ENCODE data around the gene BMP2K.
"Not testable (repeated sequence)": the region's sequence is repeated elsewhere in the genome, so short reads cannot be mapped to it uniquely, and the experiment has no call there.

Gene BMP2K

DNA sequence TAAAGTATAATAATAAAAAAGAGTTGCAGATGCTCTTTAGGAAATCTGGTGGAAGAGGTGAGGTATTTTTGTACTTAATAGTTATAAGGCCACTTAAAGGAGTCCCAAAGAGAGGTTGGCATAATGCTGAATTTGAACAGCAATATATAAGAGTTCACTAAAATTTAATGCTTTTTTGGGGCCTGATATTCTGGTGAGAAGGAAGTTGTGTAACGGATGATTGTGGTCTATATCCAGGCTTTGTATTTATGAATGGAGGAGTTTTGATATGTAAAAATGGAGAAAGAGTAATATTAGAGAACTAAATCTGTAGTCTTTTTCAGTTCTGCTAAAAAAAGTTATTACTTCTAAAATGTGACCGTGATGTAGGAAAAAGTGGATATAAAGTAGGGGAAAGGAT lies 20.4 kb downstream of the BMP2K start:
- DNase-seq: no peak

DNA sequence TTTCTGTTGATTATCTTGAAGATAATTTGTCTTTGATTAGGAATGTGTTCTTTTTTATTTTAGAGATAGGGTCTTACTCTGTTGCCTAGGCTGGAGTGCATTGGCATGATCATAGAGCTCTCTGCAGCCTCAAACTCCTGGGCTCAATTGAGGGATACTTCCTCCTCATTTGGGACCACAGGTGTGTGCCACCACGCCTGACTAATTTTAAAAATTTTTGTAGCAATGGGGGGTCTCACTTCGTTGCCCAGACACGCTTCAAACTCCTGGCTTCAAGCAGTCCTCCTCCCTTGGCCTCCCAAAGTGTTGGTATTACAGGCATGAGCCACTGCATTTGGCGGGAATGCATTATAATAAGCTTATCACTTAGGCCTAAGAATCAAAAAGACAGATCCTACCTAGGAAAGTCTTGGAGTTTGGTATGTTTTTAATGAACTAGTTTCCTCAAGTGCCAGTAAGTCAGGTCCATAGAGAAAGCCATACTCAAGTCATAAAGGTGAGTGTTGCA lies 21.7 kb downstream of the BMP2K start:
- DNase-seq: no peak

DNA sequence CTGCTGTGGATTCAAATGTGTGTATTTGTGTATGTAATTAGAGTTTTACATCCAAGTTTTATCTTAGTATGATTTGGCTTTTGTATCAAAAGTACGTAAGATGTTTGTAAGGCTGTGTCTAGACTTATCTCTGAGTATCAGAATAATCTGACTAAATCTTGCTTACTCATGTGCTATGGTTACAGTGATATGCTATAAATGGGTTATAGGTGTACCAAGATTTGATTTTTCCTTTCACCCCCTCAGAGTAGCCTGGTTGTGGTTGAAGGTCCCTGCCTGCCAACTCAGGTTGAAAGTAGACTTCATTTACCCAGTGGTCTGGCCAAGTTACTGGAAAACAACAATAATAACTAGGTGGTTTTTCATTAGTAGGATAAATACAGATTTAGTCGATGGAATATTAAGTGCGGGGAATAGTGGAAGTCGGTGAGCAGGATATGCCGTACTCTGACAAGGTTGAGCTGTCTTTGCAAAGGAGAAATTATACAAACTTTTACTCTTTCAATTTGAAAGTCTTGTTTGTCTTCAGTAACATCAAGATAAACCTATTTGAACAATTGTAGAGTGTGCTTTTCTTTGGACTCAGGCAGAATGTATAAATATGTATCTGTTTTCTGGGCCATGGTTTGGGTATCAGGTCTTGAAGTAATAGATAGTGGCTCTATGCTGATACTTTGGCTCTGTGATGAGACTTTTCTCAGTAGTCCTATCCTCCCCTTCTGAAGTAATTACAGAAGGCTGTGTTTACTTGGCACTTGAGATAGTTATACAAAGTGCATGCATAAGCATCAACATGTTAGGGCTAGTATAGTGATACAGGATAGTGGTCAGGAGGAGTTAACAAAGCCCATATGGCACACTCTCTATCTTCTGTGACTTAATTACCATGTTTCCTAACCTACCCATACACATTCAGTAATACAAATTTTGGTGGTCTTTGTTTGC lies 23.7 kb downstream of the BMP2K start:
- DNase-seq: no peak

DNA sequence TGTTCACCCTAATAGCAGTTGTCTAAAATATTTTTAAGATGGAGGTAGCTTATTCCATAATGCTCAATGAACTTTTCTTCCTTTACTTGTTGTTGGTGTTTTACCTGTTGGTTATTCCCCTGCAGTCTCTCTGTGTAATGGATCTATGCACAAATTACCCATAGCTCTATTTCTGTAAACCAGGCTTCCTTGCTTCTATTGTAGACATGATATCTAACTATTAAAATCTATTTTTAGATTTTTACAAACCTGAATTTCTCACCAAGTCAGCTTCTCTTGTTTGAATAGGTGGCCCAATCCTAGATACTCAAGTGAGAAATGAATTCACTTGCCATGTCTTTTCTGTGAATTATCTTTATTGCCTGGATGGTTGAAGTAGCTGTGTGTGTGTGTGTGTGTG lies 24.8 kb downstream of the BMP2K start:
- DNase-seq: no peak

DNA sequence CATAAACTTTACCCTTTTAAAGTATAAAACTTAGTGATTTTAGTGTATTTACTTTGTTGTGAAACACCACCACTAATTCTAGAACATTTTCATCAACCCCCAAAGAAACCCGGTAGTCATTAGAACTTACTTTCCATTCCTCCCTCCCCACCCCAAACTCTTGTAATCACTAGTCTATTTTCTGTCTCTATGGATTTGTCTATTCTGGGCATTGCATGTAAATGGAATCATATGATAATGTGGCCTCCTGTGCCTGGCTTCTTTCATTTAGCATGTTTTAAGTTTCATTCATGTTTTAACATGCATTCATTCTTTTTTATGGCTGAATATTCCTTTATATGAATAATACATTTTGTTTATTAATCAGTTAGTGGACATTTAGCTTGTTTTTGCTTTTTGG lies 27.8 kb downstream of the BMP2K start:
- no peak for DNase-seq

DNA sequence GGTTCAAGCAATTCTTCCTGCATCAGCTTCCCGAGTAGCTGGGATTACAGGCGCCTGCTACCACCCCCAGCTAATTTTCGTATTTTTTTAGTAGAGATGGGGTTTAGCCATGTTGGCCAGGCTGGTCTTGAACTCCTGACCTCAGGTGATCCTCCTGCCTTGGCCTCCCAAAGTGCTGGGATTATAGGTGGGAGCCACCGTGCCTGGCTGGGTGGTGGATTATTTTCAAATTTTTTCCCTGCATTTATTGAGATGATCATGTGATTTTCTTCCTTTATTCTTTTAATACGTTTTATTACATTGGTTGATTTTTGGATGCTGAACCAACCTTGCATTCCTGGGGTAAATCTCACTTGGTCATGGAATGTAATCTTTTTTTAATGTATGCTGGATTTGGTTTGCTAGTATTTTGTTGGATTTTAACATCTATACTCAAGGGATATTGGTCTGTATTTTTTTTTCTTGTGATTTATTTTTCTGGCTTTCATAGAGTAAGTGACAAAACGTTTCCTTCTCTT lies 30.9 kb downstream of the BMP2K start:
- DNase-seq: no peak

DNA sequence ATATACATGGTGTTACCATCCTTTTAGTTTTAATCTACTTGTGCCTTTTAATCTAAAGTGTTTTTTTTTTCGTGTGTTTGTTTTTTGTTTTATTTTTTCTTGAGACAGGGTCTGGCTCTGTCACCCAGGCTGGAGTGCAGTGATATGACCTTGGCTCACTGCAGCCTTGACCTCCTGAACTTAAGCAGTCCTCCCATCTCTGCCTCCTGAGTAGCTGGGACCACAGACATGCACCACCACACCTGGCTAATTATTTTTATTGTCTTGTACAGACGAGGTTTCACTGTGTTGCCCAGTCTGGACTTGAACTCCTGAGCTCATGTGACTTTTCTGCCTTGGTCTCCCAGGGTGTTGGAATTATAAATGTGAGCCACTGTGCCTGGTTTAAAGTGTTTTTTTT lies 33.1 kb downstream of the BMP2K start:
- no peak for DNase-seq

DNA sequence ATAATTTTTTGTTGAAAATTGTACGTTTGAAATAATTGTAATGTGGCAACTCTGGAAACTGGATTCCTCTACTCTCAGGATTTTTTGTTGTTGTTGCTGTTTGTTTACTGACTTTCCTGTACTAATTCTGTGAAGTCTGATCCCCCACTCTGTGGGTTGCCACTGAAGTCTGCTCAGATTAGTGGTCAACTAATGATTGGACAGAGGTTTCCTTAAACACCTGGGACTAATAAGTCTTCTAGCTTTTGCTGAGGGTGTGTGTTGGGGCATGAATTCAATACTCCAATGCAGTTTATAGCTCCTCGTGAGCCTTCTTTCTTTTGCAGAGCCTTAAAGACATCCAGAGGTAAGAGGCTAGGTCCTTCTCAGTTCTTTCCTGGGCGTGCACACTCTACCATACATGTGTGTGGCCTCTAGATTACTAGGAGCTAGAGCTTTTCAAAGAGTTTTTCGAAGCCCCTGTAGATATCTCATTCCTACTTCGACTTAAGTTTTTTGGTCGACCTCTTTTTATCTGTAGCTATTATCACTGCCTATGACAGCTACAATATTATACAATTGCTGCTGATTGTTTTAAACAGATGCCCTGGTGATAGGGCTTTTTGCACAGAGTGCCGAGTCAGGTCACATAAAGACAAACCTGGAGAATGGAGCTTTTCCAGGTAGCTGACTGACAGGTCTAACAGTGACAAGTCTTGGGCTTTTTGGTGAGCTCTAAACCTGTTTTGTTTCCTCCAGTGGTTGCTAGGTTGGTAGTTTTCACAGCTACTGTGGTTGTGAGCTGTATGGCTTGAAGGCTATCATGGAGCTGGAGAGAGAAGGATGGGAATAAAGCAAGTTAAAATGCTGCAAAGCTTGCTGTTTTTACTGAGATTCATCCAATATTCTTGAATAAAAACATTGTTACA lies 34.0 kb downstream of the BMP2K start:
- DNase-seq: no peak

DNA sequence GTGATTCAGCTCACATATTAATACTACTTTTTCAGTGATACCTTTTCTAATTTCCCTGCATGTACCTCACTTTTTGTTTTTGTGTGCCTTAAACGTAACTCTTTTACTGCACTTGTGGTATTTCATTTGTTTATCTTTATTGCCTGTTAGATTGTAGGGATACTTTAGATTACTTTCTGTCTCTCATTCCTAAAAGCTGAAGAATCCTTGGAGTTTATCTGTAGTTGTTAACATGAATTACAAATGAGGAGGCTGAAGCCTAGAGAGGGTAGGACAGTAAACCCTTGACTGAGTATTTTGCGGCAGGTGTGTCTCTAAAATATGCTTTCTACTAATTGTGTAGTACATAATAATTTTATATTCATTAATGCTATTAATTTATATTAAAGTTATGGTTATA lies 34.9 kb downstream of the BMP2K start:
- no peak for DNase-seq

DNA sequence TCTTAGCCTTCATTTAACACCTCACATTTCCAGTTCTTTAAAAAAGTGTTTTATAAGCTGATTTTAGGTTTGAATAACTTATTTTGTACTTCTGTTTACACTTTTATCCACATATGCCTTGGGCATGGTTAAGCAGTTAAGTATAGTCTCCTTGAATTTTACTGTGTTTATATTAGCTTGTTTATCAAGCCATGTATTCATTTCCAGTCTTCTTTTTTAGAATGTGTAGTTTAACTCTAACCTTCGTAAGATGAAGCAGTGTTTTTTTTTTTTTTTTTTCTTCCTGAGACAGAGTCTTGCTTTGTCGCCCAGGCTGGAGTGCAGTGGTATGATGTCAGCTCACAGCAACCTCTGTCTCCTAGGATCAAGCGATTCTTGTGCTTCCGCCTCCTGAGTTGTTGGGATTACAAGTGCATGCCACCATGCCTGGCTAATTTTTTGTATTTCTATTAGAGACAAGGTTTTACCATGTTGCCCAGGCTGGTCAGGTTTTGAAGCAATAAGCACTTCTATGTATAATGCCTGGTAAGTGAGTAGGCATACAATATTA lies 42.5 kb downstream of the BMP2K start:
- DNase-seq: no peak

DNA sequence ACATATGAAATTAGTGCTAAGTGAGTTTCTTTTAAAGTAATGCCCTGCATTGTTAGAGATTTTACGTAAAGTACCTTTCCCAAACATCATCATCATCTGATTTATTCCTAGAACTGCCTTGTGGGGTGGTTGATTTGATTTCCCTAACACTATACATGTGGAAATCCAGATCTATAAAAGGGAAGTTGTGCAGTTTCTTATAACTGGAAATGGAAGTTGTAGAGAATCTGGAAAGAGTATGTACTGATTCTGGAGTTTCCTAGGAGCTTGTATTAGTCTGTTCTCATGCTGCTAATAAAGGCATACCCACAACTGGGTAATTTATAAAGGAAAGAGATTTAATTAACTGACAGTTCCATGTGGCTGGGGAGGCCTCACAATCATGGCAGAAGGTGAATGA lies 47.9 kb downstream of the BMP2K start:
- no peak for DNase-seq

DNA sequence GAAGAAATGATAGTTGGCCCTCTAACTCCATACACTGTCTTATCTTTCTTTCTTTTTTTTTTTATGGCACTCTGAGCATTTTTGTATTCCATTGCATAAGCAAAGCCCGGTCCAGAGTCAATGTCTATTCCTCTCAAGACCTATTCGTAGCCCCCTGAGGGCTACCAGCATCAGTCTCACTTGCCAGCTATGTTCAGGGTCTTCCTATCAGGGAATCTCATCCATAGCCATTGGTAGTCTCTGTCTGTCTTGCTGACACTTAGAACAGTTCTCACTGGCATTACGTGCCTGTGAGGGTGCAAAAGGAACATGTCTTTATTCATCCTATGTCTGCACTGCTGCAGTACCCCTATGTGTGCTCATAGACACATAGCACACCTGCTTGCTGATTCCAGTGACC lies 51.0 kb downstream of the BMP2K start:
- no peak for DNase-seq

DNA sequence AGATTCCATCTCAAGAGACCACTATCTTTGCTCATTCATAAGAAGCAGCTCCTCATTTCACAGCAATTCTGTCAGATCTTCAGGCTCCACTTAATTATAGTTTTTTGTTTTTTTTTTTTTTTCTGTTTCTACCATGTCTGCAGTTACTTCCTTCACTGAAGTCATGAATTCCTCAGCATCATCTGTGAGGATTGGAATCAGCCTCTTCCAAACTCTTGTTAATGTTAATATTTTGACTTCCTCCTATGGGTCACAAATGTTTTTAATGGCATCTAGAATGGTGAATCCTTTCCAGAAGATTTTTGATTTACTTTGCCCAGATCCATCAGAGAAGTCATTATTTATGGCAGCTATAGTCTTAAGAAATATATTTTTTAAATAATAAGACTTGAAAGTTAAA lies 53.1 kb downstream of the BMP2K start:
- DNase-seq: no peak

DNA sequence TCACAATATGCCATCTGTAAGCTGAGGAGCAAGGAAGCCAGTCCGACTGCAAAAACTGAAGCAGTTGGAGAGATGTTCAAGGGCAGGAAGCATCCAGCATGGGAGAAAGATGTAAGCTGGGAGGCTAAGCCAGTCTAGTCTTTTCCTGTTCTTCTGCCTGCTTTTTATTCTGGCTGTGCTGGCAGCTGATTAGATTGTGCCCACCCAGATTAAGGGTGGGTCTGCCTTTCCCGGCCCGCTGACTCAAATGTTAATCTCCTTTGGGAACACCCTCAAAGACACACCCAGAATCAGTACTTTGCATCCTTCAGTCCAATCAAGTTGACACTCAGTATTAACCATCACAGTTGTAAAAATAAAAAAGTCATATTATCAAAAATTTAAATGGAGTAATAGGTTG lies 63.5 kb downstream of the BMP2K start:
- not testable (repeated sequence) for DNase-seq

DNA sequence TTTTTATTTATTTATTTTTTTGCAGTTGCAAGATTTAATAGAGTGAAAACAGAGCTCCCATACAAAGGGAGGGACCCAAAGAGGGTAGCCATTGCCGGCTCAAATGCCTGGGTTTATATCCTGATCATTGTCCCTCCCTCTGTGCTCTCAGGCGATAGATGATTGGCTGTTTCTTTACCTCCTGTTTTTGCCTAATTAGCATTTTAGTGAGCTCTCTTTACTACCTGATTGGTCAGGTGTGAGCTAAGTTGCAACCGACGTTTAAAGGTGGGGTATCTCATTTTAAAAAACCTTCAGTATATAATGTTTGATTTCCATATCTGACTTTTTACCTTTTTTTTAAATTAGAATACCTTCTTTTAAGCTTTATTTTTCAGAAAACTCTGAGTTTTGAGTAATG lies 64.1 kb downstream of the BMP2K start:
- not testable (repeated sequence) for DNase-seq

DNA sequence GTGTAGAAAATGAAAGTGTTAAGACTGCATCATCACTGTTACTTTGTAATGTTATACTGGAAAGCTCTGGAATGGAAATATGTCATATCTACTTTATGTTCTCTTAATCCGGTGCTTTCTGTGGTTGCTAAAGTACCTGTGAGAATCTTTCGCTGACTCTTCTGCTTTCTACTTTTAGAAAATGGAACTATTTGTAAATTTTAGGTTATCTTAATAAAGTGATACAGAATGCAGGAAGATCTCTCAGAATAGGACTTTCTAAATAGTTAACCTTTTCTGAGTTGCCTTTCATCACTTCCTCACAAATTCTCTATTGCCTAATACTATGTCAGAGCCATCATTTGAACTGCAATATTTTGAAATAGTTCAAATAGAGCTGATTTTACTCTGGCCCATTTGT lies 69.3 kb downstream of the BMP2K start:
- DNase-seq: no peak

DNA sequence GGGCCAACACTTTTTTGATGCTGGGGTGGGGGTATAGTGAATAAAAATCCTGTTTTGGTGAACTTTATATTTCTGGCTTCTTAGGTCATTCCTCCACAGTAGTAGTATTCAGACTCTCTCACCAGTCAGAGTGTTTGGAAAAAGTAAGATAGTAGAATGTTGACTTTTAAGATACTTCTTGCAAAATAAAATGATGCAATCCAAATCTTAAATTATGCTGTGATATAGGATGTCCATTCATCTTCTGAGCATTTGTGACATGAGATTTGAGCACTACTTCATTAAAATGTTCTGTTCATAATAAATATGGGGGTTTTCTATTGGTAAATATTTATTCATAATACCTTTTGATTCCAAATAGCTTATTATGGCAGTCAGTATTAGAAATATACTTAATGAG lies 70.1 kb downstream of the BMP2K start:
- no peak for DNase-seq

DNA sequence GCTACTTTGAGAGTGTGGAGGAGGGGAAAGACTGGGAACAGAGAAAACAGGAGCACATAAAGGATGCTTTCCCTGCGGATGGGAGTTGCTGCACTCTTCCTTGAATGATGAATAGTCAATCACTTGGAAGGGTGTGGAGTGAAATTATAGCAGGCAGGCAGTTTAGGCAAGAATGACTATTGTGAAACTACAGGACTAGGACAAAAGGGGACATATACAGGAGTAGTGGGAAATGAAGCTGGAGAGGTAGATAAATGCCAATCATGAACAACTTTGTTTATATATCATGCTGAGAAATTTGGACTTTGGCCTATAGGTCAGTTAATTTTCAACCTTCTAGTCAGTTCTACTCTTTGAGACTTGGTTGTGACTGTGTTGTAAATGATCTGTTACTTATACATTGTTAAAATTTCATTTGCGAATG lies 86.2 kb downstream of the BMP2K start:
- DNase-seq: no peak

DNA sequence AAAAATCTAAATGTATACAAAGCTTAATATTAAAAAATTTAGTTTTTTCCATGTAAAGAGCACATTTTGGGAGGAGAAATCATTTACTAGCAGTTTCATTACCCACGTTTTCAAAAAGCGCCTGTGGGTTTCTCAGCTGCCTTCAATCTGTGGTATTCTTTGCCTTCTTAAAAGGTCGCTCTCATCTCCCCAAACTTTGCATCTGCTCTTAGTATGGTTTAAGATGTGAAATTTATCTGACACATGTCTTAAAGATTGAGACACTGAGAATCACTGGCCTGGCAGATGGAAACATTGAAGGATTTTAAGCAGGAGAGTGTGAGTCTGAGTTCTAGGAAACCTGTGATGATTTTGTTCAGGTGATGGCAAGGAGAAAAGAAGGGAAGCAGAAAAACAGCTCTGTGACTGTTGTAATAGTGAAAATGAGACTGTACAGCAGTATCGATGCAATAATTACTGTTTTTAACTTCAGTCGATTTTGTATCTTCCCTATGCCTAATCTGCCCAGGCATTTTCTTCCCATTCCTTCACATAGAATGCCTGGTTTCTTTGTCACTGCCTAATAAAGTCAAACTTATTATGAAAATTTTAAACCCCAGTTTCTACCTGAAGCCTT lies 87.2 kb downstream of the BMP2K start:
- no peak for DNase-seq

DNA sequence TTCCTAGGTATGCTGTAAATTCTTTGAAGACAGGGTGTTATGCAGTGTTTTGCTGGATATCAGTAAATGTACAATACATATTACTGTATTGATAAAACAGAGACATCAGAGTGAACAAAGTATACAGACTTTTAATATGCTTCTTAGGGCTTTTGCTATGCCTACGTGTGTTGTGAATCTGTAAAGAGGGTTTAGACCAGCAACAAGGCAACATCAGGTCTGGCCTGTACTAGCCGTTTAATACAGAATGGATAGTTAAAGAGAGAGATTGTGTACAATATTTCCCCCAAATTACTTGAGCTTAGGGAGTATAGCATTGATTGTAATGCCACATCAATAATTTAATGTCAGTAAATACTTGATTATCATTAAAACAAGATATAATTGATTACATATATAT lies 87.8 kb downstream of the BMP2K start:
- no peak for DNase-seq

DNA sequence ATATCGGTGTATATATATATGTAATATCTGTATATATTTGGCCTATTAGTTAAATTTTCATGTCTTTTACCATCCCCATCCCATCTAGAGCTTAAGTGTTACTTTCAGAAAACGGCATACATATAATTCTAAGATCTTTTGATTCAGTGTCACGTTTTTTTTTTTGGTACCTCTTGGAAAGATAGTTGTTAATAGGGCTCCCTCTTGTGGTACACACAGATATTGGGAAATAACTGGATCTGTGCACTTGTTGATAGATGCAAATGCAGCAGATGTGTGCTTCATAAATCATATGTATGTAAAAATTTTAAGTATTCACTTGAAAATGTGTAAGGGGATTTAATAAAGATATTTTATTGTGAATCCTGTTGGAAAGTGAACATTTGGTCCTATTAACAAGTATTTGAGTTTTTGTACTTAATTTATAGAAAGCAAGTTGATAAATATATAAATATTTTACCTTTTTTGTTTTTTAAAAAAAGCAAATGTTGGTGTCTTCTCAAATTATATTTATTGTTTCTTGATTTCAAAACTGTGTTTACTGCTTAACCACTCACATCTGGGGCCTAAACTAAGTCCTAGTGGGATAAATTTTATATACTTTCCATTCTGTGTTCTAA lies 88.4 kb downstream of the BMP2K start:
- no peak for DNase-seq

DNA sequence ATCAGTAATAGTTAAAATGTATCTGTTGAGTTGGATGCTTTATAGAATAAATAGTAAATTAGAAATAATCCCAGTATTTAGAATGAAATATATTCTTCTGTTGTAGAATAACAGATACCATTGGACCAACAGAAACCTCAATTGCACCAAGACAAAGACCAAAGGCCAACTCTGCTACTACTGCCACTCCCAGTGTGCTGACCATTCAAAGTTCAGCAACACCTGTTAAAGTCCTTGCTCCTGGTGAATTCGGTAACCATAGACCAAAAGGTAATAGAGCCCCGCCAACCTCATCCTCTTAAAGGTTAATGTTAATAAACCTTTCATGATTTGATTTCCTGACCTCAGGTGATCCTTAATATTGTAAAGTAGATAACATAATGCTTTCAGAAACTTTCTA lies 89.3 kb downstream of the BMP2K start:
- no peak for DNase-seq

Data from effector CD8-positive, alpha-beta T cell (primary cell).